NCI-H1105 treated with DMSO at 0.1 percent for 48 hours (cell line): Measurements from ENCODE around the gene TP53AIP1.

Source experiments
- DNase-seq: peaks from one replicate; lab custom pipeline; 2025; lab: John Stamatoyannopoulos, UW

The TP53AIP1 gene

DNA sequence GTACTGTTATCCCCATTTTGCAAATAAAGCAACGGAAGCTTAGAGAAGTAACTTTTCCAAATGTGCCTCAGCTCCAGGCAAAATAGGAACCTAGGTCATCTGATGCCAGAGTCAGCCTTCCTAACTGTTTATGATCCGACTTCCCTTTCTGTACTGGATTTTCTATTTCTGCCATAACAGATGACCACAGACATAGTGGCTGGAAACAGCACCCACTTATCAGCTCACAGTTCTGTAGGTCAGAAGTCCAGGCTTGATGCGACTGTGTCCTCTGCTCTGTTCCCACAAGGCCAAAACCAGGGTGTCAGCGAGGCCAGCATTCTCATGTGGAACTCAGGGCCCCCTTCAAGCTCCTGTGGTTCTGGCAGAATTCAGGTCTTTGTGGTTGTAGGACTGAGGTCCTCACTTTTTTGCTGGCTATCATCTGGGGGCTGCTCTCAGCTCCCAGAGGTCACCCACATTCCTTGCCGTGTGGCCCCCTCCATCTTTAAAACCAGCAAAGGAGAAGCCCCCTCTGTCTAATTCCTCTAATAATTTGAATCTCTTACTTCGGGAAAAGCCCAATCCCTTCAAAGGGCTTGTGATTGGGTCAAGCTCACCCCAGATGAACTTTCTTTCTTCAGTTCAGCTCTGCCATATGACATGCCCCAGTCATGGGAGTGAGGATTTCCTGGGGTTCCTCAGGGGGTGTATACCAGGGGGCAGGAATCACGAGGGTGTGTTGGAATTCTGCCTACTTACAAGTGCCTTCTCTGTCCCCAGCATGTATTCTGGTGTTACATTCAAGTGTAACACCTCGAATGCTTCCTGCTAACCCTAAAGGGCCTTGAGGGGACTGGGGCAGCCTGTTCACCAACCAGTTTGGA lies 36.3 kb downstream of the TP53AIP1 start:
- no peak for DNase-seq

DNA sequence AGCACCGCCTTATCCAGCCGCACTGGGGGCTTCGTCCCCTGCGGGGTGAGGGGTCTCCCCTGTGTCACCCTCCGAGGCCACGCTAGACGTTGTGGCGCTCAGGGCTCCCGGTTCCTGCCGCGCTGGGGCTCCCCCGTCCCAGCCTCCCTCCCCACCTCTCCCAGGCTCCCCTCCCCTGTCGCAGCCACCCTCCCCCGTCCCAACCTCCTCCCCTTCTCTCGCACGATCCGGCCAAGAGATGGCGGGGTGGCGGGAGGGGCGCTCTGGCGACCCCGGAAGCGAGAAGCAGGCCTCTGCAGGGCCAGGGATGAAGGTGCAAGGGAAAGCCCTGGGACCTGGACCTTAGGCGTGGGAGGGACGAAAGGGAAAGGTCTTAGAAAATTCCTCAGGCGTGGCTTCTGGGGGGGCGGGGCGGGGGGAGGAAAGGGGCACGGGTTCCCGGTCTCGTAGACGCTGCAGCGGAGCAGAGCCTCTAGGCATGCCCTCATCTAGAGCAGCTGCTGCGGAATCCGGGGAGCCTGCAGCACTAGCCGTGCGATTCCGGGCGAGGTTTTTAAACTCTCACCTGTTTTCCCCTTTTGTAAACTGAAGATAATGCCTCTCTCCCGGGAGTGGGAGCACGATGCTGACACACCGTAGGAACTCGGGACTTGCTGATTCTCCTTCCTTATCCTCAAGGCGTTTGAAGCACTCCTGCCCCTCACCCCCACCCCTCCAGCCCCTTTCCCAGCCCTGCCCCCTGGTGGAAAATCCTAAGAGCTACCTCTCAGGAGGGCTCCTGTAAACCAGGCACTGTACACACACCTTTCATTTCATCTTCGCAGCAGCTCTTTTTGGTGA lies 37.1 kb downstream of the TP53AIP1 start:
- DNase-seq, result peak; percentile 71

DNA sequence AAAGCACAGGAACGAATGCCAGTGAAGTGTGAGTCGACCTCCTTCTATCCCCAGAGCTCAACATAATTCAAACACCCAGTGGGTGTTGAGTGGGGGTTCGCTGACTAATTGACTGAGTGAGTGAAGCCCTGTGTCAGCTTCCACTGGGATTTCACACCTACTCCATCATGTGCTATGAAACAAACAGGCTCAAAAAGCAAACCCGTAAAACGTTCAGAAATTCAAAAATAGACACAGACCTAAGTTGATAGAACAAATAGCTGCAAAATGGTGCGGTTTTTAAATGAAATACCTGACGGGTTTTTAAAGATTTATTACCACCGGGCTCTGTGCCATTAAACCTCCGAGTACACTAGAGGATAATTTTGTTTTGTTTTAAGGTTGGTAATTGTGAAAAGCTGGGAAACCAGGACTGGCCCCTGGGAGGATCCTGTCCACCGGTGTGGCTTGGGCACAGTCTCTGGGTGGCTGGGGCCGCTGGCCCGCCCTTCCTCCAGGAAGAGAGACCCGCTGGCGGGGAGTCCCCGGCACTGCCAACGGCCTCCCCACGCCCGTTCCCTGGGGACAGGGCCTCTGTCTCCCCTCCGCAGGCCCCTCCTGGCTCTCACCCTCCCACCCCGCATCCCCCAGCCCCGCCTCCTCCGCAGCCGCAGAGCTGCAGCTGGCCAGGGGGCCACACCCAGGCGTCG lies 37.9 kb downstream of the TP53AIP1 start:
- DNase-seq, result peak; percentile 86

DNA sequence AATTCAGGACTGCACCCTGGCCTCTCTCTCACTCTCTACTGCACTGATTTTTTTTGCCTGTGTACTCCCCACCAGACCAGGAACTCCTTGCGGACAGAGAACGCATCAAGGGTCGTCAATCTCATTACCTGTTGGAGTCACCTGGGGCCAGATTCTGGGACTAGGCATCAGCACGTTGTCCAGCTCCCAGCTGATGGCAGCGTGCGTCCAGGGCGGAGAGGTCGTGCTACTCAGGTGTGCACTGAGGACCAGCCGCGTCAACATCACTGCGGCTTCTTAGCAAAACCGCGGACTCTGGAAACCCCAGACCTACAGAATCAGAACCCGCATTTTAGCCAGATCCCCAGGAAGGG lies 38.4 kb downstream of the TP53AIP1 start:
- DNase-seq, result no peak

DNA sequence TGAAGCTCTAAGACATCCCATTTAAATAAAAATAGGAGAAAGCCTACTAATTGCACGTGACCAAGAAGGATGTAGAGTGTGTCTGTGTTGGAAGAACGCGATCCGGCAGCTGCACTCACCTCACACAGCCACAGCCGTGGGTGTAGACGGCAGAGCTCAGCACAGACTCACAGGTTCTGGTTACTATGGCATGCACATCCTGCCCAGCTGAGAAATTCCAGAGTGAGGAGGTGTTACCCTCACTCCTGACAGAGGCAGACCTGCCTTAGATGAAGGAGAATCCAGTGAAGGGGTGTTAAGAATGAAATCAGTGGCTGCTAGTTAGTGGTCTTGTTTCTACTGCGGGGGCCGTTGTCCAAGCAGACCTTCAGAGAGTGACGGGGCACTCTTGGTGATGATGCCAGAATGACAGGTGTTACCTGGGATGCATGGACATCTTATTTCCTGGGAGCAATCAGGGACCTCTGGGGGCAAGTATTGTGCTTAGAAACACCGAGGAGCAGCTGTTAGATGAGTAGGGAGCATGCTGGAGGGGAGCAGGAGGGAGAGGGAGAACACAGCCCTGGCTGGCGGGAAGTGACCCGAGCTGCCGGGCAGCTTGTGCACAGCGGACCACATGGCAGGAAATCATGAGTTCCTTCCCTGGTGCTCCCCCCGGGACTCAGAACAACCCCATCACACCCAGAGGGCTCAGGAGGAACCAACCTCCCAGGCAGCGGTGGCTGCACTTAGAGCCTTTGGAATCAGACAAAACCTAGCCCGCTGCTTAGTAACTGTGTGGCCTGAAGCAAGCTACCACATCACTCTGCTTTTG lies 39.2 kb downstream of the TP53AIP1 start:
- no peak for DNase-seq

DNA sequence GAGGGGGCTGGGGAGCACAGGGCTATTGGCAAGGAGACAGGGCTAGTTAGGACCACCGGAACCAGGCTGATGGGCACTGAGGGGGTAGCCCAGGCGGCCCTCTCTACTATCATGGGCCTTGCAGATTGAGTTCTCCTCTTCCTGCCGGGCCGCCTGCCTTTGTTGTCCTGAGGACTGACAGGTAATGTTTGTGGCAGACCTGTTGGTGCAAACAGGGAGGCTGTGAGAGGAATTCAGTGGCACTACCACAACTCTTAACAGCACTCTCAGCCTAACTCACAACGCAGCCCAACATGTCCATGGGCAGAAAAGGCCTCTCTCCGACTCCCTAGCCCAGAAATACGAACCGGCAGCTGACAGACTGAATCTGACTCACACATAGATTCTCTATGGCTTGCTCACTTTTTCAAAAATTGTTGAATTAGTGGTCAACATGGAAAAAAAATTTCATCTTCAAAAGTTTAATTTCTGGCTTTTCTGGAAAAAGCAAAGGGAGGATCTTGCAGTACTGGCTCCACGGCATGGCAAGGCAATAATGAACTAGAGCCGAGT lies 40.1 kb downstream of the TP53AIP1 start:
- DNase-seq, result no peak

DNA sequence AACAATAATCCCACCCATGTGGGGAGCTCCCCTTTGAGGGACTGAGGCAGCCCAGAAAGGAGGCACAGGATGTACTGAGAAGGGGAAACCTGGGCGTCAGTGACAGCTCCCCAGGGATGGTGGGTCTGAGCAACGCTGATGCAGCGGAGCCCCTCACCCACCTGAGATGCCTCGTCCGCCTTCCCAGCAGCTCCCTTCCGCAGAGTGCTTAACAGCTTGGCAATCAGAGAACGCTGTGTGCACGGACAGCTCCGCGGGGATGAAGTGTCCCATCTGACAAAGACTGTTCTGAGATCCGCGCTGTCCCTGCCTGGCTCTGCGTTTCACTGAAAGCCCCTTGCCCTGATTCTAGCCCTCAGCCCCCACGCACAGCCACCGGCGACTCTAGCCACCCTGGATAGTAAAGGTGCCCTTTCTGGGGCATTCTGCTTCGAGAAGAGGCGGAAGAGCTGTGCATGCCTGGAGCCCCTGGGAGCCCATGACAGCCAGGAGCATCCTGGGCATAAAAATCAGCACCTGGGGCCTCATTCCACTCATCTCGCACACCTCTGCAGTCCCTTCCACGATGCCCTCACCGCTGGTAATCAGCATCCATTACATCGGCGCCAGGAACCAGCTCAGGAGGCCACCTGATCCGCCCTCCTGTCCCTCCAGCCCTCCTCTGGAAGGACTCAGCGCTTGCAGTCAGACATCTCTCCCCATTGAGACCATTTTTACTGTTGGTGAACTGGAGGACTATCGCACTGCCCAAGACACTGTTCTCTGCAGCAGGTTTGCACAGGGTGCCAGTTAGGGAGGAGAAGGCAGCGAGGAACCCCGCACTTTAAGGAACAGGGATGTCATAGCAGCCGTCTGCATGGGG lies 40.8 kb downstream of the TP53AIP1 start:
- no peak for DNase-seq

DNA sequence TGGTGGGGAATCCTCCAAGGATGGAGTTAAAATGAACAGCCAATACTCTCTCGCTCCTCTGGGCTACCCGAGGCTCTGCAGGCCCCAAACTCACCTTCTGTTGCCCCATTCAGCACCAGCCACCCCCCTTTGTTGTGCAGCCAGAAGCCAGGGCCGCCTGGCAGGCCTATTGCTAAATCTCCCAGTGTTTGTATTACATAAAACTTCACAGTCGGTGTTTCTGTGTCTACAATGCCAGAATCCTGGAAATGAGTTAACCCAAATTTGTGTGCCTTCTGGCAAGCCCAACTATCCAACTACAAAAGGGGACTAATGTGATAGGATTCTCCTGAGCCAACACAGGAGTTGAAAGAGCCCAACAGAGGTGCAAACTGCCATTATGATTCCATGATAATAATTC lies 42.2 kb downstream of the TP53AIP1 start:
- DNase-seq, result no peak

DNA sequence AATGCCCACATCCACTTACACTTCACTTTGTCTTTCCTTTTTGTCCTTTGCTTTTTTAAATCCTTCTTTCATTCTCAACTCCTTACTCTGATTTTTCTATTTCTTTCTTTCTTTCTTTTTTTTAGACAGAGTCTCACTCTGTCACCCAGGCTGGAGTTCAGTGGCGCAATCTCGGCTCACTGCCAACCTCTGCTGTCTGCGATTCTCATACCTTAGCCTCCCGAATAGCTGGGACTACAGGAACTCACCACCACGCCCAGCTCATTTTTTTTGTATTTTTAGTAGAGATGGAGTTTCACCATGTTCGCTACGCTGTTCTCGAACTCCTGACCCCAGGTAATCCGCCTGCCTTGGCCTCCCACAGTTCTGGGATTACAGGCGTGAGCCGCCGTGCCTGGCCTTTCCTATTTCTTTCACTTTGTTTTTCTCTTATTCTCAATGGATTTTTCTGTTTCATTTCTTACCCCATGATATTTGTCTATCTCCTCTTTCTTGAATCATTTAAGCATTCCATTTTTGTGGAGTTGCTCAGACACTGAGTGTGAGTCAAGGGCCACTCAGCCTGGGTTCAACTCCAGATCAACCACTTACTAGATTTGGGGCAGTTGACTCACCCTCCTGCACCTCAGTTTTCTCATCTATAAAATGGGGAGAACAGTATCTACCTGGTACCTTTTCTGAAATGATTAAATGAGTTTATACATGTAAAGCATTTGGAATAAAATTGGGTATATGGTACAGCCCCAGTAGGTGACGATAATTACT lies 43.9 kb downstream of the TP53AIP1 start:
- DNase-seq, result no peak

DNA sequence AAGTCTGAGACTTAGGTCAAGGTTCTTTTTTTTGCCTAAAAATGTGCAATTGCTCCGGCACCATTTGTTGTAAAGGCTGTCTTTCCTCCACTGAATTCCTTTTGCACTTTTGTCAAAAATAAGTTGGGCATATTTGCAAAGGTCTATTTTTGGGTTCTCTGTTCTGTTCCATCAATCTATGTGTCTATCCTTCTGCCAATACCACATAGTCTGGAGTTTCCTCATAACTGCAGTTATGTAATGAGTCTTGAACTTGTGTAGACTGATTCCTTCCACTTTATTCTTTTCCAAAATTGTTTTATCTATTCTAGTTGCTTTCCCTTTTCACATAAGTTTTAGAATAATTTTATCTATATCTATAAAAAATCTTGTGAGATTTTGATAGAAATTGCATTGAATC lies 44.8 kb downstream of the TP53AIP1 start:
- no peak for DNase-seq

DNA sequence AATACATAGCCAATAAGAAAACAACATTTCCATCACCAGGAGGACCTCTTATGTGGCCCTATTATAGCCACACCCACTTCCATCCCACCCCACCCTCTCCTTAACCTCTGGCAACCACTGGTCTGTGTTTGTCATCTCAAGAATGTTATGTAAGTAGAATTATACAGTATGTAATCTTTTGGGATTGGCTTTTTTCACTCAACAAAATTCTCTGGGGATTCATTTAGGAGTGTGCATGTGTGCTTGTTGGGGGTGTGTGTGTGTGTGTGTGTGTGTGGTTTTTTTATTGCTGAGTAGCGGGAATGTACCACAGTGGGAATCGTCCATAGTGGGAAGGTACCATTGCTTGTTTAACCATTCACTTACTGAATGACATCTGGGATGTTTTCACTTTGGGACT lies 46.3 kb downstream of the TP53AIP1 start:
- DNase-seq, result no peak

DNA sequence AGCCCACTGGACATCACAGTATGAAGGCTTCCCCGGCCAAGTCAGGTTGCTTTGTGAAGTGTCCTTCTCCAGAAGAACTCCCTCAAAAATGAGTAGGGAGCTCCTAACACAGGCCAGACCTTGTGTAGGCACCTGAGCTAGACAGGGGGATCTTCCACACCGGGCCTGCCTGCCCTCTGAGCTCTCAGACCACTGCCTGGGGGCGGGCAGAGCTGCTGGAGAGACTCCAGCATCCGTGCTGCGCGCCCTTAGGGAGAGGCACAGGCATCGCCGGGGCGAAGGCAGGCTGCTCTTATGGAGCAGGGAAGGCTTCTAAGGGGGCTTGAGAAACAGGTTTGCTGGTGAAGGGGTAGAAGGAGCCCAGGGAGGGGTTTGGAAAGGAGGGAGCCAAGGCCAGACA lies 47.1 kb downstream of the TP53AIP1 start:
- no peak for DNase-seq

DNA sequence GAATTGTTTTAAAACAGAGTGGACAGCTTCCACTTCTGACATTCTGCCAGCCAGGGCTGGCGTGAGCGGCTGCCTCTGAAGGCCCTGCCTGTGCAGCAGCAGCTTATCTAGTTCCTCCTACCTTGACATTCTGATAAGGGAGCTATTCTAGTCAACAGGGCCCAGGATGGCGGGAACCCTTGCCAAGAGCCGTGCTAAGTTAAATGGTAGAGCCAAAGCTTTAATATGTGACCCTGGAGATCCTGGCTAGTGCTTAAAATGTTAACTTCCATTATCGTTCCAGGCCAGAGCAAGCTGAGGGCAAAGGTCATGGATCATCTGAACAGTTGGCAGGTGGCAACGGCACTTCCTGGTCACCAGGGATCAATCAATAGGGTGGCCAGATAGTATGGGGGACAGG lies 48.0 kb downstream of the TP53AIP1 start:
- no peak for DNase-seq

DNA sequence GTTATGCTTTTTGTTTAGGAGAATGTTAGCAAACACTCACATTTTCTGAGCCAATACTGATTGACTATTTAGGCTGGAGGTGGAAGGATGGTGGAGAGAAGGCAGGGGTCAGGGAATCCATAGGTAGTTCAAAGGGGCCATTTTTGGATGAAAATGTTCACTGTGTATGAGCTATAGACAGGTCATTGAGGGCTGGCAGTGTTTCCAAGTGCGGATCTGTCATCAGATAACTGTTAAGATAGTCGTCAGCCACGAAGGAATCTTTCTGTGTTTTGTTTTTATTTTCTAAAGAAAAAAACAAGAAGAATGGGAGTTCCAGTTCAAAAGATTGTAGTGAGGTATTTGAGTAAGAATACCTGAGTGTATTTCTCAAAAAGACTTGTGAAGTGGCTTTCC lies 48.4 kb downstream of the TP53AIP1 start:
- DNase-seq, result no peak

DNA sequence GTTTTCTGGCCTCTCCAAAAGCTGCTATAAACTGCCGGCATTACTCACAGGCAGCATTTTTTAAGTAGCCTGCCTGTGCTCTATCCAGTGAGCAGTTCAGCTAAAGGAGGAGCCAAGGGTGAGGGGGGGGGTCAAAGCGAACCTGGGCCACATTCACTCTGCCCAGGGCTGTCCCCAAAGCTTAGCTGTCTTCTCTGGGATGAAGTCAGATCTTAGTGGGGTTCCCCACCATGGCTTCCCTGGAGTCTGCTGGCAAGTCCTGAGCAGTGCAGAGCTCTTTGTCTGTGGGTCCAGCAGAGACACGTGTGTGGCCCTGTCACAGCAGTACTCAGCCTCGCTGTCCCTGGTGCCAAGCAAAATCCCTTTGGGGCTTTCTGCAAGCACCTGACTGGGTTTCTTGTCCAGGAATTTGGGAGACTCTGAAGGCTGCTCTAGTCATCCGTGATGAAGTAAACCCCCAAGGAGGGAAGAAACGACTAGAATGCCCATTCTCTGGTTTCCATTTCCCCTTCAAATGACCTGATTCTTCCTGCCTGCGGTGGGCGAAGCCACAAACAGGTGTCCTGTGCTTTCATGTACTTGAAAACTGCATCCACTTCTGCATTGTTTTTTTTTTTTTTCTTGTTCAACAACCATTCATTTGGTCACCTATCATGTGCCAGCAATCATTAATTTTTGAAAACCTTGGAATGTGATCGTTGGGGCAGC lies 48.9 kb downstream of the TP53AIP1 start:
- DNase-seq, result no peak

DNA sequence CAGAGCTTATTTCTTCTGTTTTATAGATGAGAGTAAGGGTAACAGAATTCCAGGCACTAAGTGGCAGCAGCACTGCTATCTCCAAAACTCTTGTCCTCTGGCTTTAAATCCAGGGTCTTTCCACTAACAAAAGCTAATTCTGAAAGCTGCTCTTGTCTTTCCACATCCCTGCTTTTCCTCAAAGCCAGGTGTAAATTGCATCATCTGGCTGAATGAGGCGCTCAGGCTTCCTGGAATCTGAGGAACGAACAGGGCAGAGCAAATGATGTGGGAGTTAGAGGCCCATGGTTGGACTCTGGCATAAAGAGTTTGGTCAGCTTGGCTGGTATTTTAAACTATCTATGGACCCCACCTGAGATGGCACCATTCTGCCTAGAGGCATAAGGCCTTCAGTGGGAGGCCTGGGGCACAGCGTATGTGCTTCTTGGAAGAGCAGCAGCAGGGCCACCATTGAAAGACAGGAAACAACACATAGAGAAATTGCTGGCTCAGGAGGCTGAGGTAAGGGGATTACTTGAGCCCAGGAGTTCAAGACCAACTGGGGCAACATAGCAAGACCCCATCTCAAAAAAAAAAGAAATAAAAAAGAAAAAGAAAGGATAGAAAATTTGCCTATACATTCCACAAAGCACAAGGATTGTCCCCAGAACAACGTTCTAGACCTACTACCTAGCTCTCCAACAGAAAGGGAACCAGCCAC lies 49.7 kb downstream of the TP53AIP1 start:
- DNase-seq, result no peak

DNA sequence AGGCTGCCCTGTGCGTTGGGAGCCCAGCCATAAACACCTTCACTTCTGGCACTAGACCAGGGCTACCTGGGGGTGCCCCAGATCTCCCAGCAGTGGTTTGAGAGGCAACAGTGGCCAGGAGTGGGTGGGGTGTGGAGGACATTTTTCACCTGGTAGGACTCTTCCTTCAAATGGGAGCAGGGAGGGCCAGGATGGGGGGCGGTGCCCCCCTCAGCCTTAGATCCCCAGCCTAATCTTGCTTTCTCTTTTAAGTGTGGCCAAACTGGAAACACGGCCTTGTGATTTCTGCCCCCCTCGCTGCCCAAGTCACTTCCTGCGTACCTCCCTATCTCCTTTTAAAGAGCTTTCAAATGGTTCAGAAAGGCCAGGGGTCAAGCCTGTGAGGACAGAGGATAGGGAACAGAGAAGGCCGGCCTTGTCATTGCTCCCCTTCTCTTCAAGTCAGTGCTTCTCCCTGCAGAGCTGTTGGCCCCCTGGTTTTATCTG lies 50.7 kb downstream of the TP53AIP1 start:
- no peak for DNase-seq
